ENCODE results near the gene FOXP1.
A peak's percentile ranks its signal among the peaks of the same experiment; 100 is the strongest.

Gene FOXP1

DNA sequence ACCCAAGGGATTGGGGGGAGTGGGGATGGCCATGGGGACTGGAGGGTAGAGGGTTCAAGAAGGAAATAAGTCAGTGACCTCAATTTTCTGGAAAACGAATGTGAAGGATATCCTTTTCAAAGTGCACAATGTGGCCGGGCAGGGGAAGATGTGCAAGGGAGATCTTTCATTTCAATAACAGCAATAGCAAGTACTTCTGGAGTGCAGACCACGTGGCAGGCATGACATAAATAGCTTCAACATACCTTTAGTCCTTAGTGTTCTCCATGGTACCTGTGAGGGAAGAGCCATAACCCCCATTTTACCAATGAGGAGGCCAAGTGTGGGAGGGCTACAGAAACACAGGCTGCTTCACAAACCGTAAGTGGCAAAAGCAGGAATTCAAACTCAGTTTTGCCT is 138.7 kb downstream of the FOXP1 start:
- in situ Hi-C loops (cut with HindIII; ENCODE audit: low sequenced_read_pairs): no loop called here
- H3K4me3 ChIP-seq (ENCODE audit: low read depth, low read length): no peak overlapping the region
- TF ChIP-seq CTCF (IDR thresholded peaks at IDR 0.05; ENCODE audit: low read depth, low read length): no peak
- DNase-seq (ENCODE audit: low read depth, low spot score): no peak

DNA sequence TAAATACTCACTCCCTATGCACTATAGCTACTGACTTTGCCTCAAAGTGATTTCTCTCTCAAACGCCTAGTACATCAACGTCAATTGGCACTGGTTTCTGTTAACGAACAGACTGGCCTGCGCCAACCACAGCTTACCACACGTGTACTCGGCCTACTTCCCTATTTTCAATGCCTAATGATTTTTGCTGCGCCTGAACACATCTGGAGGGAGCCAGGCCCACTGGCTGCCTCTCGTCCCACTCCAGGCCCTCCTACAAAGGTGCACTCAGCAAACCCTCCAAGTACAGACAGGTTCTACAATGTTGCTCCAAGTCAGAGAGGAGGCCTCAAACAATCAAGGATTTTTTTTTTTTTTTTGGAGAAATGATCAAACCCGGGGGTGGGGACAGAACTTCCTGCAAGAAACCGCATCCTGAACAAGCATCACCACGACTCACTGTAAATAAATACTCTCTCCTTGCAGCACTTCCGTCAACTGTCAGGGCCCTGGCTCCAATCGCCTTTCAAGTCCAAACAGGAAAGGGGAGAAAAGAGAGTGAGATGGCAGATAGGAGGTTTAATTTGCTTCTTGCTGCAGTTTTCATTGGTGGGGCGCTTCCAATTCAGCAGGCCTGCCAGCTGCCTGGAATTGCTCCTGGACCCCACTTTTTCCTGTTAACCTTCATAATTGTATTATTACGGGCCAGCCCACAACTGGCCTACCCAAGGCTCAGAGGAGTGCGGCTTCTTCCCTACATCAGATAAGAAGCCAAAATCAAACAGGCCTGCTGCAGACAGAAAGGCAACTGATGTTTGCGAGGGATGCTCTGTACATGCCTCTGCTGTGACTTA is 139.3 kb downstream of the FOXP1 start:
- no peak overlapping the region for H3K4me3 ChIP-seq (ENCODE audit: low read depth, low read length)
- peak; percentile 74 for DNase-seq (ENCODE audit: low read depth, low spot score)
- TF ChIP-seq CTCF (IDR thresholded peaks at IDR 0.05; ENCODE audit: low read depth, low read length): no peak

GRCh38 chr3:71443332-71443731 is 140.2 kb downstream of the FOXP1 start:
- H3K4me3 ChIP-seq (ENCODE audit: low read depth, low read length): no peak overlapping the region
- in situ Hi-C loops (cut with HindIII; ENCODE audit: low sequenced_read_pairs): no loop called here
- DNase-seq (ENCODE audit: low read depth, low spot score): no peak
- no peak for TF ChIP-seq CTCF (IDR thresholded peaks at IDR 0.05; ENCODE audit: low read depth, low read length)

More for the DNA sequence above, 139.3 kb downstream of the FOXP1 start:
- in situ Hi-C loops (cut with HindIII; ENCODE audit: low sequenced_read_pairs): no loop called here

DNA sequence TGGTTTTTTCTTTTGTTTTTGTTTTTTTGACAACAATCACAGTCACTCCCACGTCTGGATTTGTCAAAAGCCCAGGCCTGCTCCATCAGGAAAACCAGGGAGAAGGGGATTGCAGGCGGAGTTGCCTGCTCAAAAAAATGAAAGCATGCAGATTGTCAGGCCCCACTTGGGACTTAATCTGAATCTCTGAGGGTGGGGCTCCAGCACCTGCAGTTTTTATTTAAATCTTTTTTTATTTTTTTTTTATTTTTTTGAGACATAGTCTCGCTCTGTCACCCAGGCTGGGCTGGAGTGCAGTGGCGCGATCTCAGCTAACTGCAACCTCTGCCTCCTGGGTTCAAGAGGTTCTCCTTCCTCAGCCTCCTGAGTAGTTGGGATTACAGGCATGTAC is 140.9 kb downstream of the FOXP1 start:
- H3K4me3 ChIP-seq (ENCODE audit: low read depth, low read length): no peak overlapping the region
- no peak for TF ChIP-seq CTCF (IDR thresholded peaks at IDR 0.05; ENCODE audit: low read depth, low read length)
- in situ Hi-C loops (cut with HindIII; ENCODE audit: low sequenced_read_pairs): no loop called here
- no peak for DNase-seq (ENCODE audit: low read depth, low spot score)

DNA sequence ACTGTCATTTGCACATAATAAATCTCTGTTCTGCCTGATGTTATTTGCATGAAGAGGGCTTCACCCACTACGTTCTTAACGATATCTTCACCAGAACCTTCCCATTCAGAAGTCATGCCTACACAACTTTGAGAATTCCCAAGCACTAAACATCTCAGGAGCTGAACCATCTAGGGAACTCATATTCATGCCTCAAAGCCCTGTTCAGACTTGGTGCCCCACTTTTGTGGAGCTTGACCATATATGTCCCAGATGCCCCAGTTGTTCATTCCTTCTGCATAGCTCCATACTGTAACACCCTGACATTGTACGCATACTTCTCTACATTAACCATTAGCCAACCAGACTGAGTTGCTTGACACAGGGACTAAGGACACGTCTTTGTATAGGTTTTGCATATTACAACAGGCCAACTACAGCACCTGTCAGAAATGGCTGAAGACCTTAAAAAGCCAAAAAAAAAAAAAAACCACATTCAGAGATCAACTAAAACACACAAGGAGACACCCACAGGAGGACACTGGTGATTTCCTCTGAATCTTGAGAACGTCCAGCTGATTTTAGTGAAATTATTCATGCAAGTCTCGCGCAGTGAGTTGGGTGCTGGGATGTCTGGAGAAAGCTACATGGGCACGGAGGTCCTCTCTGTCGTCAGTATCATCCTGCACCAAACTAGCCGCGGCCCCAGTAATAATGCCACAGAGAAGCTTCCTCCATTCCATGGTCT is 141.4 kb downstream of the FOXP1 start:
- no peak for TF ChIP-seq CTCF (IDR thresholded peaks at IDR 0.05; ENCODE audit: low read depth, low read length)
- in situ Hi-C loops (cut with HindIII; ENCODE audit: low sequenced_read_pairs): no loop called here
- DNase-seq (ENCODE audit: low read depth, low spot score): no peak
- no peak overlapping the region for H3K4me3 ChIP-seq (ENCODE audit: low read depth, low read length)

DNA sequence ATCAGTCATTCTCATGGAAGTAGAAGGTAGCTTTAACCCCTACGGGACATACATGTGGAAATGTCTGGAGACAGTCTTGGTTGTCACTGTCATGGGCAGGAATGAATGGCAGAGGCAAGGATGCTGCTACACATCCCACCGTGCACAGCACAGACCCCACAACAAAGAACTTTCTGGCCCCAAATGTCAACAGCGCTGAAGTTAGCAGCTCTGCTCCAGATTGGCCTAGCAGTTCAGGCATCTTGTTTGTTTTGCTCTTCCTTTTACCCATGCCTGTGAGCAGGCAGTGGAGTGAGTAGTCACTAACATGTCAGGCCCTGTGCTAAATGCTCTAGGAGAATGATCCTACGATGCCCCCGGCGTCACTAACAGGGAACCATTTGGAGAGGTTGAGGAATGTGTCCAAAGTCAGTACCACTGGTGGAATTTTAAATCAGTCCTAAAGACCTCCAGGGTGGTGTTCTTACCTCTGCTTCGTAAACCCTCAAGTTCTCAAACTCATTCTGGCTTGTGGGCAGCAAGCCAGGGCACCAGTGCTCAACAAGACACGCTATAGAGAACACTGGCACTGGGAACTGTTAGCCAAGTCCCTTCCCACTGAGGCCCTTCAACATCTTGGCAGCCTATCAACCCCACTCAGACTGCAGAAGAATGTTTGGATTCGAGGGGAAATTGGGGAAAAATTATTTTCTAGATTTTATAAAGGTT is 142.2 kb downstream of the FOXP1 start:
- no peak for TF ChIP-seq CTCF (IDR thresholded peaks at IDR 0.05; ENCODE audit: low read depth, low read length)
- no peak overlapping the region for H3K4me3 ChIP-seq (ENCODE audit: low read depth, low read length)
- in situ Hi-C loops (cut with HindIII; ENCODE audit: low sequenced_read_pairs): no loop called here
- no peak for DNase-seq (ENCODE audit: low read depth, low spot score)

All from astrocyte of the spinal cord (primary cell).